WTC11 (cell line): ENCODE data around the gene GRIFIN. TPM values are rescaled to one million over a fixed set of nuclear protein-coding genes. Genes with fewer than 3 reads are reported as not detected.

Experiments
- ARID4B ChIP-seq: sonication (generic); formaldehyde crosslinking; IDR thresholded peaks from 2 replicates; pipeline ENCODE4 v1.8.0; 2023; ENCODE audit warnings: missing genetic modification reagents, mild to moderate bottlenecking, borderline replicate concordance
- CTCF ChIP-seq: fragments of 200-600 bp; IDR thresholded peaks from 2 replicates; pipeline ENCODE4 v1.8.0; 2022; ENCODE audit warnings: antibody characterized with exemption
- E2F5 ChIP-seq: sonication (generic); formaldehyde crosslinking; IDR thresholded peaks from 2 replicates; pipeline ENCODE4 v1.8.1; 2022; ENCODE audit warnings: mild to moderate bottlenecking, moderate library complexity, missing genetic modification reagents
- GRHL2 ChIP-seq: fragments of 250-450 bp; sonication (Bioruptor Pico); IDR thresholded peaks from 2 replicates; pipeline ENCODE4 v1.8.0; 2022; ENCODE audit warnings: mild to moderate bottlenecking, moderate library complexity; ENCODE audit not compliant: insufficient replicate concordance, severe bottlenecking
- GTF2I ChIP-seq: fragments of 250-450 bp; sonication (Bioruptor Pico); conservative IDR thresholded peaks from 2 replicates; pipeline ENCODE4 v1.4.0; 2021; ENCODE audit warnings: mild to moderate bottlenecking
- JAZF1 ChIP-seq: fragments of 250-450 bp; sonication (Bioruptor Pico); IDR thresholded peaks from 2 replicates; pipeline ENCODE4 v1.9.0; 2021; ENCODE audit warnings: moderate library complexity, mild to moderate bottlenecking, inconsistent platforms
- MLX ChIP-seq: sonication (generic); formaldehyde crosslinking; IDR thresholded peaks from 2 replicates; pipeline ENCODE4 v1.8.1; 2023; ENCODE audit warnings: mild to moderate bottlenecking, missing genetic modification reagents, moderate library complexity
- NFATC4 ChIP-seq: fragments of 250-450 bp; sonication (Bioruptor Pico); IDR thresholded peaks from 2 replicates; pipeline ENCODE4 v1.9.0; 2021; ENCODE audit warnings: mild to moderate bottlenecking
- PREB ChIP-seq: sonication (generic); formaldehyde crosslinking; IDR thresholded peaks from 2 replicates; pipeline ENCODE4 v1.8.1; 2022; ENCODE audit warnings: mild to moderate bottlenecking, missing genetic modification reagents, moderate library complexity, borderline replicate concordance
- SMAD3 ChIP-seq: sonication (generic); formaldehyde crosslinking; IDR thresholded peaks from 2 replicates; pipeline ENCODE4 v1.8.0; 2022; ENCODE audit warnings: missing genetic modification reagents, mild to moderate bottlenecking, borderline replicate concordance
- ZBTB43 ChIP-seq: sonication (generic); formaldehyde crosslinking; IDR thresholded peaks from 2 replicates; pipeline ENCODE4 v1.8.1; 2023; ENCODE audit warnings: mild to moderate bottlenecking, missing genetic modification reagents
- ZMAT4 ChIP-seq: fragments of 250-450 bp; sonication (Bioruptor Pico); IDR thresholded peaks from 2 replicates; pipeline ENCODE4 v1.9.0; 2021; ENCODE audit warnings: mild to moderate bottlenecking
- ZNF396 ChIP-seq: fragments of 250-450 bp; sonication (Bioruptor Pico); IDR thresholded peaks from 2 replicates; pipeline ENCODE4 v1.8.0; 2021; ENCODE audit warnings: mild to moderate bottlenecking, moderate library complexity, borderline replicate concordance
- ZNF416 ChIP-seq: fragments of 250-450 bp; sonication (Bioruptor Pico); IDR thresholded peaks from 2 replicates; pipeline ENCODE4 v1.9.0; 2021; ENCODE audit warnings: mild to moderate bottlenecking, inconsistent platforms
- ZNF423 ChIP-seq: fragments of 250-450 bp; sonication (Bioruptor Pico); IDR thresholded peaks from 2 replicates; pipeline ENCODE4 v2.1.2; 2022; ENCODE audit warnings: mild to moderate bottlenecking, moderate library complexity
- ZNF425 ChIP-seq: fragments of 250-450 bp; sonication (Bioruptor Pico); conservative IDR thresholded peaks from 2 replicates; pipeline ENCODE4 v1.9.0; 2021; ENCODE audit warnings: mild to moderate bottlenecking
- ZNF532 ChIP-seq: fragments of 250-450 bp; sonication (Bioruptor Pico); IDR thresholded peaks from 2 replicates; pipeline ENCODE4 v1.9.0; 2021; ENCODE audit warnings: mild to moderate bottlenecking, borderline replicate concordance
- total RNA-seq: library from RNA; stranded (reverse); gene quantifications from 3 replicates; pipeline ENCODE4 v1.2.3, GENCODE V29; 2021

The GRIFIN gene
- total RNA-seq, 1 experiment from 2014 or later = not detected

GRCh38 chr7:2524808-2525657 lies 48.8 kb upstream of the GRIFIN start (continued):
- TF ChIP-seq ZNF416 (CRISPR knock-in tag) = no peak
- no peak for TF ChIP-seq SMAD3 (CRISPR knock-in tag)
- TF ChIP-seq GTF2I (CRISPR knock-in tag) = no peak
- no peak for TF ChIP-seq JAZF1 (CRISPR knock-in tag)
- no peak for TF ChIP-seq ZMAT4 (CRISPR knock-in tag)
- TF ChIP-seq ZNF423 (CRISPR knock-in tag) = peak; percentile 84
- no peak for TF ChIP-seq CTCF
- no peak for TF ChIP-seq ZNF425 (CRISPR knock-in tag)
- TF ChIP-seq ZNF532 (CRISPR knock-in tag) = no peak
- TF ChIP-seq PREB (CRISPR knock-in tag) = no peak
- TF ChIP-seq NFATC4 (CRISPR knock-in tag) = no peak
- no peak for TF ChIP-seq ZNF396 (CRISPR knock-in tag)
- TF ChIP-seq GRHL2 (CRISPR knock-in tag) = no peak
- peak; percentile 20 for TF ChIP-seq ZBTB43 (CRISPR knock-in tag)
- TF ChIP-seq MLX = no peak
- TF ChIP-seq ARID4B = 0 out of 2 replicates have a peak, but pooled peaks have one; percentile 9
- no peak for TF ChIP-seq E2F5 (CRISPR knock-in tag)
